Panc1 (cell line): Measurements from ENCODE around the gene SLC66A2. TPM values are rescaled to one million over a fixed set of nuclear protein-coding genes. Genes with fewer than 3 reads are reported as not detected.

Experiments
- ATAC-seq: fragments of 200-7000 bp; cut with Tn5 transposase; 2 replicates; pipeline ENCODE4 v1.9.1; 2020; ENCODE audit warnings: mild to moderate bottlenecking, moderate library complexity
- BruUV-seq: library from RNA; stranded (reverse); fragments of 400-500 nt; replicated peaks from 2 replicates; lab custom pipeline; 2021; lab: Mats Ljungman, UMichigan
- CTCF ChIA-PET: fragments of 300-600 bp; sonication (Branson Sonifier 250); formaldehyde crosslinking; loops from one replicate; lab custom pipeline; 2022; ENCODE audit warnings: antibody characterized with exemption; lab: Charles Lee
- POLR2A ChIA-PET: fragments of 300-600 bp; sonication (Branson Sonifier 250); formaldehyde crosslinking; loops from one replicate; lab custom pipeline; 2022; ENCODE audit warnings: antibody characterized with exemption; lab: Charles Lee
- DNase-seq: peaks from one replicate; pipeline ENCODE4 v3.0.0-alpha.2; 2010; ENCODE audit warnings: low read depth, low spot score
- H3K27ac ChIP-seq: 2 replicates; pipeline ENCODE4 v1.5.1; 2011; ENCODE audit warnings: mild to moderate bottlenecking, low read length, inconsistent platforms
- H3K27me3 ChIP-seq: fragments of 200-500 bp; sonication (Bioruptor generic); 2 replicates; pipeline ENCODE4 v1.6.0; 2014; ENCODE audit warnings: low read length, inconsistent platforms; ENCODE audit not compliant: control insufficient read depth, insufficient read depth
- H3K36me3 ChIP-seq: fragments of 200-500 bp; sonication (Bioruptor generic); 2 replicates; pipeline ENCODE4 v1.5.1; 2014; ENCODE audit warnings: inconsistent platforms, mild to moderate bottlenecking, low read length, moderate library complexity; ENCODE audit not compliant: control insufficient read depth, insufficient read depth
- H3K4me1 ChIP-seq: 2 replicates; pipeline ENCODE4 v1.5.1; 2011; ENCODE audit warnings: inconsistent platforms, mild to moderate bottlenecking, low read length, moderate library complexity; ENCODE audit not compliant: control insufficient read depth, insufficient read depth
- H3K4me3 ChIP-seq, 2 experiments: 2 replicates each; pipeline ENCODE4 v1.5.1; 2011 to 2012; ENCODE audit warnings: low read depth in 2 of 2, low read length in 2 of 2, mild to moderate bottlenecking in 2 of 2, inconsistent platforms in 1 of 2, moderate library complexity in 1 of 2
- H3K9me3 ChIP-seq: fragments of 200-500 bp; sonication (Bioruptor generic); 2 replicates; pipeline ENCODE4 v1.5.1; 2014; ENCODE audit warnings: low read depth, mild to moderate bottlenecking, inconsistent platforms, low read length, moderate library complexity; ENCODE audit not compliant: control insufficient read depth, insufficient read depth
- POLR2AphosphoS5 ChIP-seq: IDR thresholded peaks from 2 replicates; pipeline ENCODE4 v1.6.1; 2012; ENCODE audit warnings: mild to moderate bottlenecking, low read depth, low read length, moderate library complexity
- REST ChIP-seq, 2 experiments: IDR thresholded peaks; 2 replicates each; pipeline ENCODE4 v1.6.1; 2011 to 2012; ENCODE audit warnings: low read depth in 2 of 2, control low read depth in 1 of 2, low read length in 1 of 2, mild to moderate bottlenecking in 1 of 2, moderate library complexity in 1 of 2; ENCODE audit not compliant: insufficient read depth in 1 of 2
- SIN3A ChIP-seq: IDR thresholded peaks from 2 replicates; pipeline ENCODE4 v1.6.1; 2012; ENCODE audit warnings: low read depth, mild to moderate bottlenecking, low read length, moderate library complexity, borderline replicate concordance; ENCODE audit not compliant: insufficient read depth
- TCF7L2 ChIP-seq: IDR thresholded peaks from 2 replicates; pipeline ENCODE4 v1.6.1; 2011; ENCODE audit warnings: mild to moderate bottlenecking, low read depth, low read length, inconsistent platforms
- in situ Hi-C: cut with HindIII; loops from 2 replicates; pipeline ENCODE4 v1.10.0; 2016; ENCODE audit warnings: low sequenced_read_pairs, low pct_unique_long_range_greater_than_20kb
- intact Hi-C: fragments of 100-400 bp; cut with micrococcal nuclease; formaldehyde crosslinking; loops from one replicate; pipeline ENCODE4 v1.10.0; 2022; ENCODE audit not compliant: unreplicated experiment
- total RNA-seq: library from RNA; stranded (reverse); gene quantifications from one replicate; pipeline ENCODE4 v1.2.1, GENCODE V29; 2021; ENCODE audit not compliant: unreplicated experiment
- TF ChIP-seq, protein P1 (sequence below): fragments of 450-650 bp; IDR thresholded peaks from 2 replicates; pipeline ENCODE4 v1.5.1; 2017; ENCODE audit warnings: mild to moderate bottlenecking

Gene SLC66A2
- total RNA-seq, 1 experiment from 2014 or later, result 92.5 TPM

DNA sequence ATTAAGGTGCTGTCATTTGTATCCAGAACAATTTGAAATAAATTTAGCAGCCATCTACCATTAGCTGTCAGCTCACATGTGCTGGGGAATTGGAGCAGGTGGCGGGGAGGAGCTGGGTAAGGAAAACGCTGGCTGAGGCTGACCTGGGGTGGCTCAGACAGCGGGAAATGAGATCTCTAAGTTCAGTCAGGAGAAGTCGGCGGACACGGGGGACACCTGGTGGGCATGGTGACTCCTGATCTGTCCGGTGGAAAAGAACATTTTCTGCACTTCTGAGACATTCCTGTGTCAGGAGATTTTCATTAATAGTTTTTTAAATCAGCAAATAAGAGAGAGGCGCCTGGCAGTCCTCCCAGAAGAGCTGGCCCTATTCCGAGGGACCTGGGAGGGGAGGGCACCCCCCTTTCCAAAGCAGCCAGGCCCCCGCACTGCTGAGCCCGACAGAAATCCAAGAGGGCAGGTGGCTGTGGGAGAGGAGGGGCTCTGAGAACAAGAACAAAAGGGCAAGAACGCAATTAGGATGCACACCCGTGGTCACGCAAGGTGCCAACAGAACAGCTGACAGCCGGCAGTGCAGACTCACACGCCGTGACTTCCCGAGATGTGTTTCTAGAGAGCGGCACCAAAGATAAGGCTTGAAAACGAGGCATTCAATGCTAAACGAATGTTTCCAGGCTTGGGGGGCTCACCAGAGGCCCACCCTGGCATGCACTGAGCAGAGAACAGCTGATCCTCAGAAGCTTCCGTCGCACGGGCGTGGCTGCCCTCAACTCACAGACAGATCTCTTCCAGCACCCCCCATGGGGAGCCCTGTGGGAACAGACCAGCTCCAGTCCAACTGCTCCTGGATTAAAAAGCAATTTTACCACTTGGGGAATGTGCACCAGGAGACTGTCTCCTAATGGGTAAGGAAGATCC lies 26.4 kb downstream of the SLC66A2 start:
- H3K4me3 ChIP-seq, result no peak overlapping the region
- in situ Hi-C loops, result no loop called here
- H3K36me3 ChIP-seq, result no peaks in the 10 kb centered on the region
- no peak for TF ChIP-seq SIN3A
- no peak for TF ChIP-seq POLR2AphosphoS5
- TF ChIP-seq, protein P1, sequence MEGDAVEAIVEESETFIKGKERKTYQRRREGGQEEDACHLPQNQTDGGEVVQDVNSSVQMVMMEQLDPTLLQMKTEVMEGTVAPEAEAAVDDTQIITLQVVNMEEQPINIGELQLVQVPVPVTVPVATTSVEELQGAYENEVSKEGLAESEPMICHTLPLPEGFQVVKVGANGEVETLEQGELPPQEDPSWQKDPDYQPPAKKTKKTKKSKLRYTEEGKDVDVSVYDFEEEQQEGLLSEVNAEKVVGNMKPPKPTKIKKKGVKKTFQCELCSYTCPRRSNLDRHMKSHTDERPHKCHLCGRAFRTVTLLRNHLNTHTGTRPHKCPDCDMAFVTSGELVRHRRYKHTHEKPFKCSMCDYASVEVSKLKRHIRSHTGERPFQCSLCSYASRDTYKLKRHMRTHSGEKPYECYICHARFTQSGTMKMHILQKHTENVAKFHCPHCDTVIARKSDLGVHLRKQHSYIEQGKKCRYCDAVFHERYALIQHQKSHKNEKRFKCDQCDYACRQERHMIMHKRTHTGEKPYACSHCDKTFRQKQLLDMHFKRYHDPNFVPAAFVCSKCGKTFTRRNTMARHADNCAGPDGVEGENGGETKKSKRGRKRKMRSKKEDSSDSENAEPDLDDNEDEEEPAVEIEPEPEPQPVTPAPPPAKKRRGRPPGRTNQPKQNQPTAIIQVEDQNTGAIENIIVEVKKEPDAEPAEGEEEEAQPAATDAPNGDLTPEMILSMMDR, result no peak
- no peak for TF ChIP-seq REST (IDR thresholded peaks at IDR 0.05; ENCODE audit: insufficient read depth in 1 of 2, low read depth in 2 of 2, low read length in 1 of 2)
- H3K27ac ChIP-seq, result no peak overlapping the region
- intact Hi-C loops, result no loop called here
- POLR2A ChIA-PET, result no interaction called here
- BruUV-seq, result no TSS peak
- CTCF ChIA-PET, result no interaction called here
- ATAC-seq (peak; percentile 36; the same call in 1 of the 2 replicates), DNase-seq (no peak)
- no peaks in the 10 kb centered on the region for H3K27me3 ChIP-seq
- H3K4me1 ChIP-seq, result no peaks in the 10 kb centered on the region
- peaks cover 9% of the 10 kb centered on the region; the same call in 1 of the 2 replicates for H3K9me3 ChIP-seq

DNA sequence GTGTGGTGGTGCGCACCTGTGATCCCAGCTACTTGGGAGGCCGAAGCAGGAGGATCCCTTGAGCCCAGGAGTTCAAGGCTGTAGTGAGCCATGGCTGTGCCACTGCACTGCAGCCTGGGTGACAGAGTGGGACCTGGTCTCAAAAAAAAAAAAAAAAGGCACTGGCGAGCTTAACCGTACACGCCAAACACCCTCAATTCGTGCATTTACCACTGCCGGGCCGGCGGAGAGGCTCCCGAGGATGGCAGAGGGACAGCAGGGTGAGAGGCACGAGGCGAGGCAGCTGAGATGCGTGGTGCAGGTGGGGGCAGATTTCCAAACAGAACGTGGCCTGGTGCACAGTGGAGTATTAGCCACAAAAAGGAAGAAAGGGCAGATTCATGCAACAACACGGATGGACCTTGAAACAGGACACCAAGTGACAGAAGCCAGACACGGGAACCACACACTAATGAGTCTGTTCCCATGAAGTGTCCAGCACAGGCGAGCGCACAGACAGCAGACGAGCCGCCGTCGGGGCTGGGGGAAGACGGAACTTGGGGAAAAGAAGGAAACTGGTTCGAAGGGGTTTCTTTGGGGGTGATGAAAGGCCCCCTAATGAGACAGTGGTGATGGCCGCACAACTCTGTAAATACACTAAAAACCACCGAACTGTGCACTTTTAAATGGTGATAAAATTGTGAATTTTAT lies 27.4 kb downstream of the SLC66A2 start:
- TF ChIP-seq SIN3A (no peak), POLR2AphosphoS5 (no peak), TCF7L2 (no peak), REST (IDR thresholded peaks at IDR 0.05; ENCODE audit: insufficient read depth in 1 of 2, low read depth in 2 of 2, low read length in 1 of 2) (no peak)
- TF ChIP-seq, protein P1, result no peak
- in situ Hi-C loops, result no loop called here
- TSS peak; percentile 37 for BruUV-seq
- no peak overlapping the region for H3K27ac ChIP-seq
- no peaks in the 10 kb centered on the region for H3K36me3 ChIP-seq
- DNase-seq (no peak), ATAC-seq (no peak)
- H3K27me3 ChIP-seq, result no peaks in the 10 kb centered on the region
- no peaks in the 10 kb centered on the region for H3K4me1 ChIP-seq
- intact Hi-C loops, result no loop called here
- POLR2A ChIA-PET, result interaction anchor here (0.6 kb wide), 1 partner anchor 110 kb away, joined by 3 read pairs; the partner anchor contains the start of gene RBFA
- CTCF ChIA-PET, result no interaction called here
- H3K9me3 ChIP-seq, result no peaks in the 10 kb centered on the region
- no peak overlapping the region for H3K4me3 ChIP-seq
